Tibial artery (tissue), 4 donors: ENCODE data around the gene COMMD1.
"Not testable (repeated sequence)": the region's sequence is repeated elsewhere in the genome, so short reads cannot be mapped to it uniquely, and the experiment has no call there.

Source experiments
- DNase-seq, 2 donors: peaks; one replicate each; pipeline ENCODE4 v3.0.0-alpha.2; 2019
- H3K27ac ChIP-seq, 2 donors: fragments of 200-600 bp; sonication (generic) in 1 of 2; 1 replicate in 1 of 2; 2 replicates in 1 of 2; pipeline ENCODE4 v1.5.1; 2018 to 2019; ENCODE audit warnings: mild to moderate bottlenecking in 1 of 2
- H3K27me3 ChIP-seq, 2 donors: fragments of 200-600 bp; sonication (generic) in 1 of 2; one replicate each; pipeline versions ENCODE4 v1.5.1 to v1.6.0; 2016 to 2019
- H3K36me3 ChIP-seq, 3 donors: fragments of 200-600 bp; sonication (generic) in 2 of 3; one replicate each; pipeline ENCODE4 v1.5.1; 2016 to 2019; ENCODE audit warnings: mild to moderate bottlenecking in 2 of 3
- H3K4me1 ChIP-seq, 4 donors: fragments of 200-600 bp; sonication (generic) in 2 of 4; 1 replicate in 3 of 4; 2 replicates in 1 of 4; pipeline ENCODE4 v1.5.1; 2016 to 2019
- H3K4me3 ChIP-seq, 2 donors: fragments of 200-600 bp; sonication (generic) in 1 of 2; 1 replicate in 1 of 2; 2 replicates in 1 of 2; pipeline ENCODE4 v1.5.1; 2018 to 2019; ENCODE audit warnings: mild to moderate bottlenecking in 2 of 2
- H3K9me3 ChIP-seq, 3 donors: fragments of 200-600 bp; sonication (generic) in 1 of 3; one replicate each; pipeline ENCODE4 v1.5.1; 2016 to 2019
- intact Hi-C: fragments of 100-400 bp; cut with DNase I; formaldehyde crosslinking; loops from one replicate; pipeline ENCODE4 v1.15.0; 2023; ENCODE audit warnings: low total_unique reads
- TF ChIP-seq, protein P1 (sequence below), 2 experiments: fragments of 200-600 bp in 1 of 2; fragments of 450-650 bp in 1 of 2; IDR thresholded peaks; one replicate each; pipeline ENCODE4 v1.5.1; 2017 to 2019; ENCODE audit warnings: antibody characterized with exemption in 2 of 2, mild to moderate bottlenecking in 1 of 2, moderate library complexity in 1 of 2

The COMMD1 gene

DNA sequence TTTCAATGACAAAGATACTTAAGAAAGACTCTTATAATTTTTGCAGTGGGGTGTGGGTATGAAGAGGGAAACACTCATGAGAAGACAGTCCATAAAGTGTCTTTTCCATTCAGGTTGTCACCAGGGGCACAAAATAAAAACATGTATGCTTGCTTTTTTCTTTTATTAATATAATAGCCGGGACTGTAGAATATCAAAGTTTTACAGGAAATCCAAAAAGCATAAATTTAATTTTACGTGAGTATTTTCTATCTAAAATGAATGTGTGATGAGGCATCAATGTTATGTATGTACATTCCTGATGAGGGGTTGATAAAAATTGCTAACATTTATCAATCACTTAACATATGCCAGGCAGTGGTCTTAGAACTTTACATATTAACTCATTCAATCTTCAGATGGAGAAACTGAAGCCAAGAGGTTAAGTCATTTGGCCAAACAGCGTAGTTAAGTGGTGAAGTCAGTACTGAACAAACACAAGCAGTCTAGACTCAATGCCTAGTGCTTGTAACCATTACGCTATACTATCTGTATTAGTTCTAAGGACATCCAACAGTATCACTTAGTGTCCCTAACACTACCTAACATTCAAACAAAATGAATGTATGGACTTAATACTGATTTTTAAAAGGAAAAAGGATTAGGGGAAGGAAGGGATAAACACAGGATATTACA, 27.8 kb upstream of the COMMD1 start:
- Histone ChIP-seq H3K9me3 (no peaks in the 10 kb centered on the region), H3K27me3 (no peaks in the 10 kb centered on the region), H3K4me3 (no peak overlapping the region), H3K36me3 (peaks cover 96 to 97% (median 97%) of the 10 kb centered on the region in 3 donors), H3K27ac (no peak overlapping the region), H3K4me1 (no peaks in the 10 kb centered on the region)
- intact Hi-C loops: no loop called here
- DNase-seq: no peak
- TF ChIP-seq, protein P1, sequence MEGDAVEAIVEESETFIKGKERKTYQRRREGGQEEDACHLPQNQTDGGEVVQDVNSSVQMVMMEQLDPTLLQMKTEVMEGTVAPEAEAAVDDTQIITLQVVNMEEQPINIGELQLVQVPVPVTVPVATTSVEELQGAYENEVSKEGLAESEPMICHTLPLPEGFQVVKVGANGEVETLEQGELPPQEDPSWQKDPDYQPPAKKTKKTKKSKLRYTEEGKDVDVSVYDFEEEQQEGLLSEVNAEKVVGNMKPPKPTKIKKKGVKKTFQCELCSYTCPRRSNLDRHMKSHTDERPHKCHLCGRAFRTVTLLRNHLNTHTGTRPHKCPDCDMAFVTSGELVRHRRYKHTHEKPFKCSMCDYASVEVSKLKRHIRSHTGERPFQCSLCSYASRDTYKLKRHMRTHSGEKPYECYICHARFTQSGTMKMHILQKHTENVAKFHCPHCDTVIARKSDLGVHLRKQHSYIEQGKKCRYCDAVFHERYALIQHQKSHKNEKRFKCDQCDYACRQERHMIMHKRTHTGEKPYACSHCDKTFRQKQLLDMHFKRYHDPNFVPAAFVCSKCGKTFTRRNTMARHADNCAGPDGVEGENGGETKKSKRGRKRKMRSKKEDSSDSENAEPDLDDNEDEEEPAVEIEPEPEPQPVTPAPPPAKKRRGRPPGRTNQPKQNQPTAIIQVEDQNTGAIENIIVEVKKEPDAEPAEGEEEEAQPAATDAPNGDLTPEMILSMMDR (IDR thresholded peaks at IDR 0.05): no peak

DNA sequence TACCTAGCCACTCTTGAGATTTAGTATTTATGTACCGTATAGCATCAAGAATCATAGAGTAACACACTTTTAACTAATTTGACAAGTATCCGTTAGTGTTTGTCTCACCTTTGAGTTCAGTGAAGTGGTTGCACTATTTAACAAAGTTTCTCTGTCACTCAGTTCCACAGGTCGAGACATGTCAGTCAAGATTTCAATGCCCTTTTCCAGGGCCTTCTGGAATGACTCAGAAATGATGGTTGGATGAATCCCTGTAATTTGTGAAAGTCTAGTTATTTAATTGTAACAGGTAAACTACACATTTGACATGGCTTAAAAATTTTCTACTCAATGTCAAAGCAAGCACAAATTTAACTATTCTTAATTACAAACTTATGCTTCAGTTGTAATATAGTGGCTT, 26.7 kb upstream of the COMMD1 start:
- peaks cover 97 to 98% (median 97%) of the 10 kb centered on the region in 3 donors for H3K36me3 ChIP-seq
- no peak overlapping the region for H3K27ac ChIP-seq
- H3K4me3 ChIP-seq: no peak overlapping the region
- no peaks in the 10 kb centered on the region for H3K4me1 ChIP-seq
- no peak for DNase-seq
- H3K27me3 ChIP-seq: no peaks in the 10 kb centered on the region
- H3K9me3 ChIP-seq: no peaks in the 10 kb centered on the region
- intact Hi-C loops: no loop called here
- TF ChIP-seq, protein P1 (IDR thresholded peaks at IDR 0.05): no peak

DNA sequence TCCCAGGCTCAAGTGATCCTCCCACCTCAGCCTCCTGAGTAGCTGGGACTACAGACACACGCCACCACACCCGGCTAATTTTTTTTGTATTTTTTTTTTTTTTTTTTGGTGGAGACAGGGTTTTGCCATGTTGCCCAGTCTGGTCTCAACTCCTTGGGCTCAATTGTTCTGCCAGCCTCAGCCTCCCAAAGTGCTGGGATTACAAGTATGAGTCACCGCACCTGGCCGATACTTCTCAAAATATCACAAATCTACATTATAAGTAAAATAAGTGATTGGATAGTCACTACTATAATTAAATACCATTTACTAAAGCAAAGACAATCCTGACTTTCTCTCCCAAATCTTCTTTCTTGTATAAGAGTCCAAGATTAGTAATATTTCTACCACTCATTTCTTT, 26.1 kb upstream of the COMMD1 start:
- H3K4me1 ChIP-seq, H3K4me3 ChIP-seq, H3K27ac ChIP-seq, intact Hi-C loops, H3K9me3 ChIP-seq, DNase-seq, H3K27me3 ChIP-seq: not testable (repeated sequence)
- peaks cover 97 to 98% (median 97%) of the 10 kb centered on the region in 3 donors for H3K36me3 ChIP-seq

DNA sequence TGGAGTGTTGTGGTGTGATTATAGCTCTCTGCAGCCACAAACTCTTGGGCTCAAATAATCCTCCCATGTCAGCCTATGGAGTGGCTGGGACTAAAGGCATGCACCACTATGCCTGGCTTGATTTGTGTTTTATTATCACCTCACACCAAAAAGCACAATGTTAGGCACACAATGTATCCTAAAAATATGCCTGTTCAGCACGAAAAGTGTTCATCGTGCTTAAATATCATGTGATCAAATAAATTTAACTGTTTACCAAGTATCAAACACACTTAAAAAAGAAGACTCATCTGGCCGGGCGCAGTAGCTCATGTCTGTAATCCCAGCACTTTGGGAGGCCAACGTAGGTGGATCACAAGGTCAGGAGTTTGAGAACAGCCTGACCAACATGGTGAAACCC, 22.6 kb upstream of the COMMD1 start:
- Histone ChIP-seq H3K27me3 (no peaks in the 10 kb centered on the region), H3K36me3 (peaks cover 69 to 74% (median 69%) of the 10 kb centered on the region in 3 donors), H3K27ac (no peak overlapping the region), H3K4me1 (peaks cover 0 to 21% (median 16%) of the 10 kb centered on the region in 4 donors), H3K4me3 (no peak overlapping the region), H3K9me3 (no peaks in the 10 kb centered on the region)
- TF ChIP-seq, protein P1 (IDR thresholded peaks at IDR 0.05): no peak
- intact Hi-C loops: no loop called here
- no peak for DNase-seq

DNA sequence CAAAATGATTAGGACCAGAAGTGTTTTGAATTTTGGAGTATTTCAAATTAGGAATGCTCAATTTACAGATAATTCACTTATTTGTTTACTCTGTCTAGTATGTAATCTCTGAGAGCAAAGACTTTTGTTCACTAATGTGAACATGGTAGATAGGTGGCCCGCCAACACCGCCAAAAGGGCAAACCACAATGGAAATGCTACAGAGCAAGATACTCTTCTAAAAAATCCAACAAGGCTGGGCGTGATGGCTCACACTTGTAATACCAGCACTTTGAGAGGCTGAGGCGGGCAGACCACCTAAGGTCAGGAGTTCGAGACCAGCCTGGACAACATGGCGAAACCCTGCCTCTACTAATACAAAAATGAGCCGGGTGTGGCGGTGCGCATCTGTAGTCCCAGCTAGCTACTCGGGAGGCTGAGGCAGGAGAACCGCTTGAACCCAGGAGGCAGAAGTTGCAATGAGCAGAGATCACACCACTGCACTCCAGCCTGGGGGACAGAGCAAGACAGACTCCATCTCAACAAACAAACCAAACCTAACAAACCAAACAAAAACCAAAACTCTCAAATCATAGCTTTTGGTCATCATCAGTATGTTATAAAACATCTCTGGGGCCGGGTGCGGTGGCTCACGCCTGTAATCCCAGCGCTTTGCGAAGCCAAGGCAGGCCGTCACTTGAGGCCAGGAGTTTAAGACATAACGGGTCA, 19.4 kb upstream of the COMMD1 start:
- no peaks in the 10 kb centered on the region for H3K27me3 ChIP-seq
- TF ChIP-seq, protein P1 (IDR thresholded peaks at IDR 0.05): no peak
- H3K4me1 ChIP-seq: peaks cover 0 to 24% (median 17%) of the 10 kb centered on the region in 4 donors
- H3K36me3 ChIP-seq: peaks cover 38 to 45% (median 38%) of the 10 kb centered on the region in 3 donors
- no peak for DNase-seq
- intact Hi-C loops: loop anchor here (5.0 kb wide), 2 partner anchors 124 to 621 kb away; partner anchors contain the start of gene TMEM17
- H3K27ac ChIP-seq: no peak overlapping the region
- no peak overlapping the region for H3K4me3 ChIP-seq
- H3K9me3 ChIP-seq: no peaks in the 10 kb centered on the region

DNA sequence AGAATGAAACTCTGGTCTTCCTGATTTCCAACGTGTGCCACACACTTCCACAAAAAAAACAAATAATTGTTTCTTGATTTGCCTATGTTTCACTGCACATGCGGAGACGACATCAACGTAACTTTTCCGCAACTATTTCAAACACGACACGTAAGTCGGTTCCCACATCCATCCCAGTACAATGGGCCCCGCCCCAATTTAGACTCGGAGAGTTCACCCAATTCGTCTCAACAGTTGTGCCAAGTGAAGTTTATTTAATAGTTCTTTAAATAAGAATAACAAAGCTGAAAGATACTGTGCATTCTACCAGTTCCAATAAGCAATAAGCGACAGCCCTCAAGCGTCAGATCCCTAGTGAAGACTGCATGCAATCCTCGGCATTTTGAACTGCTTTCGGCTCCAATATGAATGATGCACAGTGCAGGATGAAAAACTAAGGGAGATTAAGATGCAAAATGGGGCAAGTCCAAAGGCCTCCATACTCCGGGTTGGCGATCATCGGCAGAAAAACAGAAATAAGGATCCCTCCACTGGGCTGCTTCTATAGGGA, 17.7 kb upstream of the COMMD1 start:
- DNase-seq: no peak
- TF ChIP-seq, protein P1 (IDR thresholded peaks at IDR 0.05): no peak
- H3K36me3 ChIP-seq: peaks cover 21 to 27% (median 21%) of the 10 kb centered on the region in 3 donors
- peaks cover 0 to 24% (median 17%) of the 10 kb centered on the region in 4 donors for H3K4me1 ChIP-seq
- H3K9me3 ChIP-seq: no peaks in the 10 kb centered on the region
- H3K4me3 ChIP-seq: peak overlapping the region; percentile 76
- no peaks in the 10 kb centered on the region for H3K27me3 ChIP-seq
- H3K27ac ChIP-seq: peak overlapping the region; percentile 90 to 93
- intact Hi-C loops: loop anchor here (5.0 kb wide), 2 partner anchors 125 to 620 kb away; partner anchors contain the start of gene TMEM17
